BJ (cell line): Measurements from ENCODE around the gene MOGAT2. TPM values are rescaled to one million over a fixed set of nuclear protein-coding genes. Genes with fewer than 3 reads are reported as not detected.

Source experiments
- CTCF ChIA-PET: fragments of 350-600 bp; formaldehyde crosslinking; extraction: SDS; loops from one replicate; lab custom pipeline; 2021; ENCODE audit warnings: antibody characterized with exemption, inconsistent platforms; lab: Yijun Ruan, JAX
- POLR2A ChIA-PET: fragments of 300-600 bp; sonication (Branson Sonifier 250); formaldehyde crosslinking; extraction: SDS; loops from one replicate; lab custom pipeline; 2021; ENCODE audit warnings: antibody characterized with exemption; lab: Charles Lee
- DNase-seq: peaks from one replicate; pipeline ENCODE4 v3.0.0-alpha.2; 2011; ENCODE audit warnings: low read depth
- H3K27me3 ChIP-seq: 2 replicates; pipeline ENCODE4 v1.6.0; 2011; ENCODE audit warnings: low read length; ENCODE audit not compliant: control insufficient read depth, insufficient read depth
- H3K36me3 ChIP-seq: 2 replicates; pipeline ENCODE4 v1.5.1; 2011; ENCODE audit warnings: low read length; ENCODE audit not compliant: control insufficient read depth, insufficient read depth
- H3K4me3 ChIP-seq: 2 replicates; pipeline ENCODE4 v1.5.1; 2011; ENCODE audit warnings: low read depth, mild to moderate bottlenecking, control low read depth, low read length
- polyA plus RNA-seq: library from polyadenylated mRNA; depleted of rRNA; stranded (reverse); fragments of >200 nt; gene quantifications from 2 replicates; pipeline ENCODE4 v1.2.3, GENCODE V29; 2011
- TF ChIP-seq, protein P1 (sequence below): IDR thresholded peaks from 2 replicates; pipeline ENCODE4 v1.5.1; 2011; ENCODE audit warnings: low read depth, mild to moderate bottlenecking, control low read depth, inconsistent platforms, low read length, moderate library complexity; ENCODE audit not compliant: insufficient read depth

MOGAT2 gene
- polyA plus RNA-seq, 1 experiment = not detected

GRCh38 chr11:75691804-75692203, 25.8 kb upstream of the MOGAT2 start:
- CTCF ChIA-PET = interaction anchor here (1.8 kb wide), 1 partner anchor 14 kb away, joined by 5 read pairs; no protein-coding TSS in a partner anchor
- TF ChIP-seq, protein P1, sequence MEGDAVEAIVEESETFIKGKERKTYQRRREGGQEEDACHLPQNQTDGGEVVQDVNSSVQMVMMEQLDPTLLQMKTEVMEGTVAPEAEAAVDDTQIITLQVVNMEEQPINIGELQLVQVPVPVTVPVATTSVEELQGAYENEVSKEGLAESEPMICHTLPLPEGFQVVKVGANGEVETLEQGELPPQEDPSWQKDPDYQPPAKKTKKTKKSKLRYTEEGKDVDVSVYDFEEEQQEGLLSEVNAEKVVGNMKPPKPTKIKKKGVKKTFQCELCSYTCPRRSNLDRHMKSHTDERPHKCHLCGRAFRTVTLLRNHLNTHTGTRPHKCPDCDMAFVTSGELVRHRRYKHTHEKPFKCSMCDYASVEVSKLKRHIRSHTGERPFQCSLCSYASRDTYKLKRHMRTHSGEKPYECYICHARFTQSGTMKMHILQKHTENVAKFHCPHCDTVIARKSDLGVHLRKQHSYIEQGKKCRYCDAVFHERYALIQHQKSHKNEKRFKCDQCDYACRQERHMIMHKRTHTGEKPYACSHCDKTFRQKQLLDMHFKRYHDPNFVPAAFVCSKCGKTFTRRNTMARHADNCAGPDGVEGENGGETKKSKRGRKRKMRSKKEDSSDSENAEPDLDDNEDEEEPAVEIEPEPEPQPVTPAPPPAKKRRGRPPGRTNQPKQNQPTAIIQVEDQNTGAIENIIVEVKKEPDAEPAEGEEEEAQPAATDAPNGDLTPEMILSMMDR = no peak

GRCh38 chr11:75697906-75698581, 19.6 kb upstream of the MOGAT2 start:
- Histone ChIP-seq H3K27me3 (no peaks in the 10 kb centered on the region; the same call in 1 of the 2 replicates), H3K4me3 (no peak overlapping the region), H3K36me3 (no peaks in the 10 kb centered on the region)
- DNase-seq = no peak
- TF ChIP-seq, protein P1 = no peak
- CTCF ChIA-PET = interaction anchor here (1.0 to 1.3 kb wide), 2 partner anchors 8 to 9 kb away, joined by 3 to 4 read pairs; no protein-coding TSS in a partner anchor
- POLR2A ChIA-PET = no interaction called here

More at GRCh38 chr11:75691804-75692203, 25.8 kb upstream of the MOGAT2 start:
- DNase-seq = no peak
- Histone ChIP-seq H3K36me3 (no peaks in the 10 kb centered on the region), H3K27me3 (peaks cover 9% of the 10 kb centered on the region), H3K4me3 (no peak overlapping the region)
- POLR2A ChIA-PET = no interaction called here

- Histone ChIP-seq H3K27me3 (no peaks in the 10 kb centered on the region; the same call in 1 of the 2 replicates), H3K36me3 (no peaks in the 10 kb centered on the region), H3K4me3 (no peak overlapping the region)
- CTCF ChIA-PET = interaction anchor here (1.2 kb wide), 1 partner anchor 22 kb away, joined by 5 read pairs; no protein-coding TSS in a partner anchor
- POLR2A ChIA-PET = no interaction called here
- TF ChIP-seq, protein P1 = no peak
- no peak for DNase-seq
These were observed 16.7 kb upstream of the MOGAT2 start for GRCh38 chr11:75700940-75701339.

- H3K4me3 ChIP-seq = no peak overlapping the region
- CTCF ChIA-PET = interaction anchor here (0.7 to 1.7 kb wide), 3 partner anchors 17 to 126 kb away, joined by 3 to 6 read pairs (median 4); no protein-coding TSS in a partner anchor
- no peaks in the 10 kb centered on the region; the same call in 1 of the 2 replicates for H3K27me3 ChIP-seq
- no peak for DNase-seq
- no peaks in the 10 kb centered on the region for H3K36me3 ChIP-seq
- POLR2A ChIA-PET = no interaction called here
- TF ChIP-seq, protein P1 = no peak
These were observed 13.9 kb upstream of the MOGAT2 start for GRCh38 chr11:75703695-75704237.

DNA sequence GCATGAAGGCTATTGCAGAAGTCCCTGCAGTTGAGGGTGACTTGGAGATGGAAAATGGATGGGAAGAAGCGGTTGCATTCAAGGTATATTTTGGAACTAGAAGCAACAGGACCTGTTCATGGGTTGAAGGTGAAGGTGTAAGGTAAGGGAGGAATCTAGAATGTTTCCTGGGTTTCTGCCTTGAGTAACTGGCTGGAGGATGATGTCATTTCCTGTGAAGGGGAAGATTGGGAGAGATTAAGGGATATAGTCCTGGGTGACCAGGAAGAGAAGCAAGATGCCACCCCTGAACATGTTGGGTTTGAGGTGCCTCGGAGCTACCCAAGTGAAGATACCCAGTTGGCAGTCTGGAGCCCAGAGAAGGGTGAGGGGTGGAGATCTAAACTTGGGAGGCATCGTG, 12.1 kb upstream of the MOGAT2 start:
- DNase-seq = no peak
- H3K27me3 ChIP-seq = no peaks in the 10 kb centered on the region
- no peaks in the 10 kb centered on the region for H3K36me3 ChIP-seq
- ChIA-PET POLR2A (no interaction called here), CTCF (interaction anchor here (0.7 to 2.3 kb wide), 25 partner anchors 8 to 613 kb away, joined by 3 to 9 read pairs (median 4); no protein-coding TSS in a partner anchor)
- no peak overlapping the region for H3K4me3 ChIP-seq
- TF ChIP-seq, protein P1 = no peak
